Activated B cell treated with CpG ODN at 0.5 μM for 24 hours (primary cell): ENCODE results near the gene OR51B4. TPM values are rescaled to one million over a fixed set of nuclear protein-coding genes. Genes with fewer than 3 reads are reported as not detected.
"Not testable (repeated sequence)": the region's sequence is repeated elsewhere in the genome, so short reads cannot be mapped to it uniquely, and the experiment has no call there.

Experiments
- ATAC-seq: fragments of 200-7000 bp; cut with Tn5 transposase; one replicate; pipeline ENCODE4 v1.10.0; 2021; ENCODE audit warnings: low read depth, mild to moderate bottlenecking, moderate library complexity
- CTCF ChIA-PET: fragments of 350-600 bp; sonication (Branson Sonifier 250); formaldehyde crosslinking; loops from one replicate; lab custom pipeline; 2021; ENCODE audit warnings: antibody characterized with exemption; lab: Charles Lee
- POLR2A ChIA-PET: fragments of 350-600 bp; sonication (Branson Sonifier 250); formaldehyde crosslinking; loops from one replicate; lab custom pipeline; 2021; ENCODE audit warnings: antibody characterized with exemption; lab: Charles Lee
- DNase-seq: peaks from one replicate; pipeline ENCODE4 v3.0.0; 2022
- H3K27ac Mint-ChIP-seq: one replicate; pipeline ENCODE4 v1.8.0; 2020; ENCODE audit warnings: mixed read lengths
- H3K27me3 Mint-ChIP-seq: one replicate; pipeline ENCODE4 v1.8.0; 2021; ENCODE audit warnings: mixed read lengths
- H3K36me3 Mint-ChIP-seq: one replicate; pipeline ENCODE4 v1.8.0; 2021; ENCODE audit warnings: low read depth, mixed read lengths
- H3K4me1 Mint-ChIP-seq: one replicate; pipeline ENCODE4 v1.8.0; 2021; ENCODE audit warnings: mixed read lengths
- H3K4me3 Mint-ChIP-seq: one replicate; pipeline ENCODE4 v1.8.0; 2020; ENCODE audit warnings: mild to moderate bottlenecking, mixed read lengths
- H3K9me3 Mint-ChIP-seq: one replicate; pipeline ENCODE4 v1.8.0; 2020; ENCODE audit warnings: mixed read lengths
- CTCF ChIP-seq: fragments of 200-600 bp; IDR thresholded peaks from one replicate; pipeline ENCODE4 v1.8.0; 2022; ENCODE audit warnings: antibody characterized with exemption, mild to moderate bottlenecking
- intact Hi-C: fragments of 100-400 bp; cut with micrococcal nuclease; formaldehyde crosslinking; loops from one replicate; pipeline ENCODE4 v1.15.1; 2024
- total RNA-seq: library from RNA; stranded (reverse); gene quantifications from 2 replicates; pipeline ENCODE4 v1.2.3, GENCODE V29; 2022

Gene OR51B4
- total RNA-seq, 1 donor from 2014 or later, result not detected

GRCh38 chr11:5258543-5259262 lies 43.0 kb downstream of the OR51B4 start:
- ATAC-seq, result no peak
- Mint-ChIP-seq H3K27ac (no peak overlapping the region), H3K4me3 (no peak overlapping the region), H3K27me3 (peaks cover 8% of the 10 kb centered on the region), H3K9me3 (peaks cover 14% of the 10 kb centered on the region), H3K4me1 (no peaks in the 10 kb centered on the region), H3K36me3 (no peaks in the 10 kb centered on the region)
- no peak for DNase-seq
- intact Hi-C loops, result no loop called here
- CTCF ChIA-PET, result no interaction called here
- POLR2A ChIA-PET, result no interaction called here
- TF ChIP-seq CTCF, result no peak

GRCh38 chr11:5257296-5257695 lies 44.5 kb downstream of the OR51B4 start:
- Mint-ChIP-seq H3K4me3 (no peak overlapping the region), H3K27me3 (peaks cover 8% of the 10 kb centered on the region), H3K36me3 (no peaks in the 10 kb centered on the region), H3K9me3 (peaks cover 12% of the 10 kb centered on the region), H3K27ac (no peak overlapping the region), H3K4me1 (no peaks in the 10 kb centered on the region)
- ChIA-PET CTCF (no interaction called here), POLR2A (no interaction called here)
- ATAC-seq (no peak), DNase-seq (no peak)
- intact Hi-C loops, result no loop called here
- no peak for TF ChIP-seq CTCF

GRCh38 chr11:5254646-5255413 lies 46.9 kb downstream of the OR51B4 start, which contains the start of gene HBG2:
TSS of gene HBG2 (minus strand) at chr11:5254781. CDS start at chr11:5254728, 53 bp downstream.
- H3K9me3 Mint-ChIP-seq, H3K27ac Mint-ChIP-seq, H3K36me3 Mint-ChIP-seq, H3K27me3 Mint-ChIP-seq, CTCF ChIA-PET, intact Hi-C loops, ATAC-seq, POLR2A ChIA-PET, DNase-seq, H3K4me1 Mint-ChIP-seq, H3K4me3 Mint-ChIP-seq: not testable (repeated sequence)

- H3K9me3 Mint-ChIP-seq, H3K4me3 Mint-ChIP-seq, POLR2A ChIA-PET, DNase-seq, CTCF ChIA-PET, intact Hi-C loops, H3K36me3 Mint-ChIP-seq, ATAC-seq, H3K27ac Mint-ChIP-seq, H3K4me1 Mint-ChIP-seq, H3K27me3 Mint-ChIP-seq: not testable (repeated sequence)
Measured at GRCh38 chr11:5254023-5254422, 47.7 kb downstream of the OR51B4 start.

- not testable (repeated sequence) for H3K36me3 Mint-ChIP-seq
Measured at GRCh38 chr11:5253440-5253839, 48.3 kb downstream of the OR51B4 start.

GRCh38 chr11:5252919-5253265 lies 48.9 kb downstream of the OR51B4 start:
- Mint-ChIP-seq H3K27me3 (peaks cover 2% of the 10 kb centered on the region), H3K9me3 (no peaks in the 10 kb centered on the region), H3K4me1 (no peaks in the 10 kb centered on the region), H3K4me3 (no peak overlapping the region), H3K27ac (no peak overlapping the region), H3K36me3 (no peaks in the 10 kb centered on the region)
- ATAC-seq (no peak), DNase-seq (no peak)
- intact Hi-C loops, result no loop called here
- TF ChIP-seq CTCF, result no peak
- ChIA-PET POLR2A (no interaction called here), CTCF (no interaction called here)

More at GRCh38 chr11:5253440-5253839, 48.3 kb downstream of the OR51B4 start:
- POLR2A ChIA-PET, H3K27ac Mint-ChIP-seq, H3K4me1 Mint-ChIP-seq, H3K27me3 Mint-ChIP-seq, ATAC-seq, H3K9me3 Mint-ChIP-seq, DNase-seq, intact Hi-C loops, CTCF ChIA-PET, H3K4me3 Mint-ChIP-seq: not testable (repeated sequence)
